ENCODE measurements around the gene SLC35G3.
"Not testable (repeated sequence)": the region's sequence is repeated elsewhere in the genome, so short reads cannot be mapped to it uniquely, and the experiment has no call there.

The SLC35G3 gene

GRCh38 chr17:35238821-35239220, 44.6 kb upstream of the SLC35G3 start:
- TF ChIP-seq CTCF (IDR thresholded peaks at IDR 0.05; ENCODE audit: borderline replicate concordance, insufficient read depth, low read depth, low read length), result no peak

GRCh38 chr17:35236821-35237220, 42.6 kb upstream of the SLC35G3 start:
- H3K4me3 ChIP-seq (ENCODE audit: low read depth, low read length), result no peak overlapping the region
- TF ChIP-seq CTCF (IDR thresholded peaks at IDR 0.05; ENCODE audit: borderline replicate concordance, insufficient read depth, low read depth, low read length), result no peak

More at GRCh38 chr17:35238821-35239220, 44.6 kb upstream of the SLC35G3 start:
- H3K4me3 ChIP-seq (ENCODE audit: low read depth, low read length), result no peak overlapping the region

- H3K4me3 ChIP-seq (ENCODE audit: low read depth, low read length), result no peak overlapping the region
- TF ChIP-seq CTCF (IDR thresholded peaks at IDR 0.05; ENCODE audit: borderline replicate concordance, insufficient read depth, low read depth, low read length), result no peak
Observed at GRCh38 chr17:35235917-35236316, 41.7 kb upstream of the SLC35G3 start.

GRCh38 chr17:35235289-35235688, 41.1 kb upstream of the SLC35G3 start:
- no peak for TF ChIP-seq CTCF (IDR thresholded peaks at IDR 0.05; ENCODE audit: borderline replicate concordance, insufficient read depth, low read depth, low read length)
- no peak overlapping the region for H3K4me3 ChIP-seq (ENCODE audit: low read depth, low read length)

- H3K4me3 ChIP-seq (ENCODE audit: low read depth, low read length), result not testable (repeated sequence)
Observed at GRCh38 chr17:35234315-35234714, 40.1 kb upstream of the SLC35G3 start.

- TF ChIP-seq CTCF (IDR thresholded peaks at IDR 0.05; ENCODE audit: borderline replicate concordance, insufficient read depth, low read depth, low read length), result no peak
- no peak overlapping the region for H3K4me3 ChIP-seq (ENCODE audit: low read depth, low read length)
Observed at GRCh38 chr17:35229638-35230037, 35.4 kb upstream of the SLC35G3 start.

GRCh38 chr17:35227546-35227945, 33.4 kb upstream of the SLC35G3 start:
- H3K4me3 ChIP-seq (ENCODE audit: low read depth, low read length), result no peak overlapping the region
- no peak for TF ChIP-seq CTCF (IDR thresholded peaks at IDR 0.05; ENCODE audit: borderline replicate concordance, insufficient read depth, low read depth, low read length)

GRCh38 chr17:35224436-35224835, 30.2 kb upstream of the SLC35G3 start:
- H3K4me3 ChIP-seq (ENCODE audit: low read depth, low read length), result no peak overlapping the region

More at GRCh38 chr17:35224436-35224835, 30.2 kb upstream of the SLC35G3 start:
- TF ChIP-seq CTCF (IDR thresholded peaks at IDR 0.05; ENCODE audit: borderline replicate concordance, insufficient read depth, low read depth, low read length), result no peak

Data from GM12875 (cell line).